HG03378 (cell line): ENCODE results near the gene NEK6.

Source experiments
- ATAC-seq: cut with Tn5 transposase; IDR thresholded peaks from one replicate; pipeline ENCODE4 v1.9.1; 2021; ENCODE audit warnings: mild to moderate bottlenecking, moderate library complexity; ENCODE audit not compliant: unreplicated experiment

The NEK6 gene

DNA sequence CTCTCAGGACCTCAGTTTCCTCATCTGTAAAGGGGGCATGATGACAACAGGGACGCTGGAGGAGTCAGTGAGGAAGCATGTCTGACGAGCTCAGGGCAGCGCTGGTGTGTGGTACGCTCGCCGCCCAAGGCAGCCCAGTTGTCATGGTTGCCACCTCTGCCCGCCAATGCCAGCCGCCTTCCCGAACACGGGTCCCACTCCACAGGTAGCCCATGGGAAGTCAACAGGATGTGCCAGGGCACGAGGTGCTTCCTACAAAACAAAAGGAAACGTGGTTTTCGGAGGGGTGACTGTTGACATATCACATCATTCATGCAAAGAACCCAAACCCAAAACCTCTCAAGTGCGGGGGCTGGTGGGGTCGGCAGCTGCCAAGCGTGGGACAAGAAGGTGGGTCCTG, 58.1 kb downstream of the NEK6 start:
- ATAC-seq, result no peak

DNA sequence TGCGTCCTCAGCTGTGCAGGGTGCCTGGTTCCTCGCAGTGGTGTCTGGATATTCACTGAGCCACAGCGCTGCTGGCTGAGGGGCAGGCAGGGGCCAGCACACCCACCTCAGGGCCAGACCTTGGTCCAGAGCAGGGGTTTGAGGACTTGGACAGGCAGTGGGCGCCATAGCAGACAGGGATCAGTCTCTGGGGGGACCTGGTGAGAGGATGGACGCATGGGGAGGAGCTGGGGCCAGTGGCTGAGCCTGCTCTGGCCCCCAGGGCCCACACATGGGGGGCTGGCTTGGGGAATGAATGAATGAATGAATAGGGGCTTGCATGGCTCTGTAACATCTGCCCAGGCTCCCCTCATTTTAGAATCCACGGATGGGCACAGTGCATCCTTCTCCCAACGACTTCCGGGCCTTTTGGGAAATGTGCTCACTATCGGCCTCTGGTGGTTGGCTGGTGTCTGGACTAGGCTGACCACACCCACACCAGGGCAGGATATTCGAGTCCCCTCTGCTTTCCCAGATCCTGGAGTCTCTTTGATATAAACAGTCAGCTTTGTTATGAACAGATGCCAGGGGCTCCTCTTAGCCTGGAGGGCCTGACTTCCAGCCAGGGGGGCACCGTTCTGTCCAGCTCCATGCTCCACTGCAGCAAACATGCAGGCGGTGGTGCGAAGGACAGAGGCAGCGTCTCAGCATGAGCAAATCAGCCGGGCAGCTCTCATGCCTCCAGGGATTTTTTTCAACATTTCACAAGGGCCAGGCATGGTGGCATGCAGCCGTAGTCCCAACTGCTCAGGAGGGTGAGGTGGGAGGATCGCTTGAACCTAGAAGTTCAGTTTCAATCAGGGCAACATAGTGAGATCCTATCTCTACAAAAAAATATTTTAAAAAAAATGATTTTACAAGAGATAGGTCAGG, 62.6 kb downstream of the NEK6 start:
- ATAC-seq, result no peak

DNA sequence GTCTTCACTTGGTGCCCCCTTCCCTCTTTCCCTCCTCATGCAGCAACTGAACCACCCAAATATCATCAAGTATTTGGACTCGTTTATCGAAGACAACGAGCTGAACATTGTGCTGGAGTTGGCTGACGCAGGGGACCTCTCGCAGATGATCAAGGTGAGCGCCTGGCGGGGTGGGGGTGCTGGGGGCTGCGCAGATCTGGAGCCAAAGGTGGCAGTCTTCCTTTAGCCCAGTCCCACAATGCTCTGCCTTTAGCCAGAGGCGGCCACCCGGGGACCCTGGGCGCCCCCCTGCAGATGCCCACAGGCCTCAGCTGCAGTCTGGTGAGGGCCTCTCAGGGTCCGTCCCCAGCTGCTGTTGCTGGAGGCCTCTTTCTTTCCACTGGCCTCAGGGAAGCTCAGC, 63.7 kb downstream of the NEK6 start:
- ATAC-seq, result no peak

DNA sequence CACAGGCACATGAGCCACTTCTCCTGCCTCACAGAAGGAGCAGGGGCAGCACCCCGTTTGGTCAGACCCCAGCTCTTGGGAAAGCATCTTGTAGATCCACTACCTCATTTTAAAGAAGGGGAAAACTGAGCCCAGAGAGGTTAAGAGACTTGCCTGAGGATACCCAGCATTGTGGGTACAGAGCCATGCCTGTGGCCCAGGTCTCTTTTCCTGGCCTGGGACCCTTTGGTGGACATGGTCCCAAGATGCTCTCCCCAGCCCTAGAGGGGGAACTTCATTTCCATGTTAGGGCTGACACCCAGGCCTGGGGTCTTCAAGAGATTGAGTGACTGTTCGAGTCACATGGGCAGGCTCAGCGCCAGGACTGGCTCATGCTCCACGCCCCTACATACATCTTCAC, 64.2 kb downstream of the NEK6 start:
- no peak for ATAC-seq

DNA sequence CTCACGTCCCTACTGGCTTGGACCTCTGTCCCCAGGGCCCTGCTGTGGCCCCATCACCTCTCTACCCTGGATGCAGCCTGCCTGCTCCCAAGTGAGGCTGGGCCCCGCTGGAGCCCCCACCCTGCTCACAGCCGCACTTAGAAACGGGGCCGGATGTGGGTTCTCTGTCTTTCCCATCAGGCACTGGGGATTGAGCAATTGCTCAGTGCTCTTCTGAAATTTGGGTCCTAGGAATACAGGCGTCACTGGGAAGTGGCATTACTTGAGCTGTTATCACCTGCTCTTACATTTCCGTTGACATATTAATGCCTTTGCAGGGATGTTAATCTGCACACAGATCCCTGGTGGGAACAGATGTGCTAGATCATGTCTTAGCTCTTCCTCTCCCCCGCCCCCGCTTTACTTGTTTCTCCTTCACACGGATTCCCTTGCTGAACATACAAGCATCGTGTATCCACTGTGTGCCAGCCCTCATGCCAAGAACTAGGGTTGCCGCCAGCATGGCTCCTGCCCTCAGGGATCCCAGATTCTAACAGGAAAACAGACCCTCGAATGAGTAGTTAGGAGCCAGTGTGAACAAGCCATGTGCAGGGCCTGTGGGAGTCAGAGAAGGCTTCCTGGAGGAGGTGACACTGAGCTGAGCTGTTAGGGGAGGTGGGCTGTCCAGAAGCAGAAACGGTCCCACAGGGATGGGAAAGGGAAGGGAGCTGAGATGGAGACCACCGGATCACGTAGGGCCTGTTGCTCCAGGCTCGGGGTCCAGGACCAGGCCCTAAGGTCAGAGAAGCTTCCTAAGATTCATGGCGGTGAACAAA, 65.1 kb downstream of the NEK6 start:
- no peak for ATAC-seq

DNA sequence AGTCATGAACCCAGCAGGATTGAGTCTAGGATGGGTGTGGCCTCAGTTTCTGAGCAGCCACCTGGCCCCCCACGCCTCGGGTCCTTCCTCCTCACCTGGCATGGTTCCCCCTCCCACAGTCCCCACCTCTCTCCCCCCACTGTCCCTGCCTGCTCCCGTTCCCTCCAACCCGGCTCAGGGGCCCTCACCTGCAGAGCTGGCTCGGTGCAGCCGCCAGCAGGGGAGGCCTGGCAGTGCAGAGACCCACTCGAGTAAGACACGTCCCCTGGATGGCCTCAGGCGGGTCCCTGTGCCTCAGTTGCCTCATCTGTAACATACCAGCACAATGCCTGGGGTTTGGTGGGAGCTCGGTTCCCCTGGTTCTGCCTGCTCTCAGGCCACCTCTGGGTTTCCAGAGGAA, 66.2 kb downstream of the NEK6 start:
- no peak for ATAC-seq

DNA sequence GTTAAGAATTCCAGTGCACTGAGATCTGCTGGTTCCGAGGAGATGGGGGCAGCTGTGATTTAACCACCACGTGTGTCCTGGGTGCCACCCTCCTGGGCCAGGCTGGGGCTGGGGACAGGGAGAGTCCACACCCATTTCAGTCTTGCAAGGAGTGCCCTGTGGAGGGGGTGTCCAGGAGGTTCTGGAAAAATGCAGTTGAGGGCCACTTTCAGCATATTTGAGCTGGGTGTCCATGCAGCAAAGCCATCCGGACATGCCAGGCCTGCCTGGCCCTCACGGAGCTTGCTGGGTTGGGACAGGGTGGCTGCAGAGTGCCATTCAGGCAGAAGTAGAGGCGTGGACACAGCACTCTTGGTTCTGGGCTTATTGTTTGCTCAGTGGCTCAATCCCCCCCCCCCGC, 68.1 kb downstream of the NEK6 start:
- ATAC-seq, result no peak

DNA sequence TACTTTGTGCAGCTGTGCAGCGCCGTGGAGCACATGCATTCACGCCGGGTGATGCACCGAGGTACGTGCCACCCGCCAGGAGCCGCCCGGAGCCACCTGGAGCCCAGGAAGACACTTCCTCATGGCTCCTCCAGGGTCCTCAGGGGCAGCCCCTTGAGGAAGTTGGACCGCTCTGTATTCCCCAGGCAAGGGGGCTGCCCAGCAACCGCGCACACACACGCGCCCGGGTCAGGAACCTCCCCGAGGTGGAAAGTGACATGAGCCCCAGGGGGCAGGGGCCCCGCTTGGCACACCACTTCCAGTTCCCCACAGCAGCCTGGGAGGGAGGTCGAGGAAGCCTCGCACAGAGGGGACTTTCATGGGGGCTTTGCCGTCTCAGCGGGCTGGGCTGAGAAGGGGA, 68.6 kb downstream of the NEK6 start:
- no peak for ATAC-seq

DNA sequence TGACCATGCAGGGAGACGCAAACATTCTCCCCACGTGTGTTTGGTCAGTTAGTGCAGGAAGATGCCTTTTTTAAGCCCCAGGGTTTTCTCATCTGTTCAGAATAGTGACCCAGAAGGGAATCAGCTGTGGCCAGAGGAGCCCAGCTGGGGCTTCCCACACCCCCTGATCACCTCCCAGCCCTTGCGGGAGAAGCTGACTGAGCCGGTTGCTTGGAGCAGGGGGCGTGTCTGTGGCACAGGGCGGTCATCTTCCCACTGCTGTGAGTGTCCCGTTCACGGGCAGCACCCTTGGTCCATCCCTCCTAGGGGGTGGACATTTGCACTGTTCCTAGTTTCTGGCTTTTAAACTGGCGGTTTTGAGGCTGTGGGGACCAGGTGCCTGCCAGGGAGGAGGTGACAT, 69.7 kb downstream of the NEK6 start:
- ATAC-seq, result no peak

DNA sequence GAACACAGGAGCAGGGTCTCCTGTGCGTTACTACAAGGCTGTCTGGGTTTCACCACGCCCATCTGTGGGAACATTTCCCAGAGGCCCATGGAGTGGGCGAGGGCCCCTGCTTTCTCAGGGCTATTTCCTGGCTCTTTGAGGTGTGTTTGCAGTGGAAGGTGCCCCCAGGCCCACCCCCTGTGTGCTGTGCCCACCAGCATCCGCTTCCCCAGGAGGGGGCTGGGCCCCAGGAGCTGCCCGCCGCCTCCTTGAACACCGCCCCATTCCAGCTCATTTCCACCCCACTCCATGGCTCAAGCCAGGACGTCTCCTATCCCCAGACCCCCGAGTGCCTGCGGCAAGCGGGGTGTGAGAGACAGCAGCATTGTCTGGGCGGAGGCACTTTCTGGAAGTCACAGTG, 70.5 kb downstream of the NEK6 start:
- no peak for ATAC-seq

DNA sequence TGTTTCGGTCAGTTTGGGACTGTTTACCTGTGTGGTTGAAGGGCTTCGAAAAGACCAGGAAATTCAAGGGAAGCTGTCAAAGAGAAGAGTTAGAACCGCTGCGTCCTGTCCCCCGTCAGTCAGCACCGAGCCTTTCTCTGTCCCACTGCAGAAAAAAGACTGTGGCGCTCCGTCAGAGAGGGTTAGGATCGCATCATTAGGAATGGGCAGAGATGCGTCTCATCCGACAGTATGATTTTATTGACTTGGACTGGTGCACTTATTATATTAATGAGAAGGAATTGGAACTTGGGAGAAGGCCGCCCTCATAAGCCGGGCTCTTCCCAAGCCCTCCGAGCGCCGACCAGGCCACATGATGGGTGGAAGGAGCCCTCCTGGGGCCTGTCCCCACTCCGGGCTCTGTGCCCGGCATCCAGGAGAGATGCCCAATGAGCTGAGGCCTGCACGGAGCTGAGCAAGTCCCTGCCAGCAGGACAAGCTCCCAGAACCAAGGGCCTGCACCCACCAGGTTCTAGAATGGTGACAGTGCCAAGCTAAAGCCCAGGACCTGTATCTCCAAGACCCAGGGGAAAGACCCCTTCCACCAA, 71.5 kb downstream of the NEK6 start:
- ATAC-seq, result no peak

DNA sequence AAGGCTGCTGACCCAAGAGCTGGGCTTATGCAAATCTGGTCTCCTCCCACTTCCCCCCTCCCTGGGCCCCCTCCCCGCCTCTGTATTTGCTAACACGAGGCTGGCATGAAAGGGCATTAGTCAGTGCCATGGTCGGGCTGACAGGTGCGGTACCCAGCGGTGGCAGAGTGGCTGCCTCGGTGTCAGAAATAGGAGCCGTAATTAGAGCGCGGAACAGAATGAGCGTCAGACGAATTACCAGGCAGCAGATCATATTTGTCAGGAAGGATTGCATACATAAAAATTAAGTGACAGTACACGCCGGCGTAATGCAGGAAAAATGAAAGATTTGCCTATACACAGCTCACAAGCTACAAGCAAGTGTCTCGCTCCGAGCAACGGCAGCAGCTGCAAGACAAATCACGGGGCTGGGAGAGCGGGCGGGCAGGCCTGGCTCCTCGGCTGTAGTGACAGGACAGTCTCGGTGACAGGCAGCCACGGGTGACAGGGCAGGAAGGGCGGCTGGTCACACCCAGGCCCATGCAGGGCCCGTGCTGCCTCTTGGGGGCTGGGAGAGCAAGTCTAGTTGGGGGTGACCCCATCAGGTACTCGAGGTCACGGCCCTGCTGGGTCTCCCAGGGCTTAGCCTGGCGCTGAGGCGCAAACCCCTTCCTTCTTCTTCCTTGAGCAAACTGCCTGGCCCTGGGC, 72.4 kb downstream of the NEK6 start:
- no peak for ATAC-seq

DNA sequence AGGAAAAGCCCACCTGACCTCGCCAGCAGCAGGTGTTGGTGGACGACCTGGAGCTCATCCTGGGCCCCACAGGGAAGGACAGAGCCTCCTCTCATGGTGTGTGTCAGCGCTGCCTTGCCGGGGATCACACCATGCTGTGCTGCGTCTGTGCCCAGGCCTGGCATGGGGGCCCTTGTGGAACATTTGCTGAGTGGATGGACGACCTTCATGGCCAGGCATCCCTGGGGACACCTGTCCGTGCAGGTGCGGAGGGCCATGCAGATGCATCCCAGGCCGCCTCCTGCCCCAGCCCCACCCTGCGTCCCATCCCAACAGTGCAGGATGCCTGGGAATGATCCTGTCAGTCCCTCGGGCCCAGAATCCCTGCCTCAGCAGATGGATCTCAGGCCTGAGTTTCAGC, 73.8 kb downstream of the NEK6 start:
- no peak for ATAC-seq

DNA sequence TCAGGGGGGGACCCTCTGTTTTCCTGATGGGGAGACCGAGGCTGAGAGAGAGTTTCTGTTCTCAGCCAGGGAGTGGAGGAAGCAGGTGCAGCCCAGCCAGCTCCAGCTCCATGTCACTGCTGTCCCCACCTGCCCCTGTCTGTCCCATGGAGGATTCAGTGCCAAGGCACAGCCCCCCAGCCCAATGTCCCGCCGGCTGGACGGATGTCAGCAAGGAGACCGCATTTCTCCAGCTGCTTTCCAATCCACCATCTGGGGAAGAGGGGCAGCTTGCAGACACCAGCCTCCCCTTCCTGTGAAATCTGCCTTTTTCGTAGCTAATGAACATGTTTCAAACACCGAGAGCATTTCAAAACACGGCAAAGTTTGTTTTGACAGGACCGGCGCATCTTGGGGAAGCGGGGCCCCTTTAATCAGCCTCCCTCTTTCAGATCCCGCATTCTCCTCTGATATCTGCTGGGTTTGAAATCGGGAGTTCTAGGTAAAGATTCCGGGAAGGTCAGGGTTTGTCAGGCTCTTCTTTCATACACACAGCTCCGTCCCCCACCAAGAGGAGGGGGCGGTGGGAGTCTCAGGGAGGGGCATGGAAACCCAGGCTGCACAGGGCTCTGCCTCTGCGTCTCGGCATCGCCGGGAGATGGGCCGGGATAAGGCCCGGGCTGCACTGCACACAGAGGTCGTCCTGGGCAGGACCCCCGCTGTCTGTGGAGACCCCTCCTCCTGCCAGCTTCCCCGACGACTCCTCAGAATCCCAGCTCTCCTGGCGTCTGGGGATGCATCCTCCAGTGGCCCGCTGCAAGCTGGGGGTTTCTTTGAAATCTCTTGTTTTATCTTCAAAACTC, 74.8 kb downstream of the NEK6 start:
- no peak for ATAC-seq

DNA sequence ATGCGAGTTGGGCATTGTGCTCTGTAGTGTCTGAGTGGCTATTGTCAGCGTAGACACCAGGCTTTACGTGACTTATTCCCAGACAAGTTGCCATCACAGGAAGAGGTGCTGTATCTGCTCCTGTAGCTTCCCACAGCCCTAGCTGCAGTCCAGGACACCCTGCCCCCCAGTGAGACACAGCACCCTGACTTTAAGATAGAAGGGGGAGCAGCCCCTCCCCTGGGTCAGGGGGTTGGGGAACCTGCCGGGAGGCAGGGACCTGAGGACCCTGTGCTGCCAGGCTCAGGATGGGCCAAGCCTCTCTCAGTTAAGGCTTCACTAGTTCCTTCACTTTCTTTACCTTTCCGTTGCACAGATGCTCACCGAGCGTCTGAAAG, 75.4 kb downstream of the NEK6 start:
- no peak for ATAC-seq

DNA sequence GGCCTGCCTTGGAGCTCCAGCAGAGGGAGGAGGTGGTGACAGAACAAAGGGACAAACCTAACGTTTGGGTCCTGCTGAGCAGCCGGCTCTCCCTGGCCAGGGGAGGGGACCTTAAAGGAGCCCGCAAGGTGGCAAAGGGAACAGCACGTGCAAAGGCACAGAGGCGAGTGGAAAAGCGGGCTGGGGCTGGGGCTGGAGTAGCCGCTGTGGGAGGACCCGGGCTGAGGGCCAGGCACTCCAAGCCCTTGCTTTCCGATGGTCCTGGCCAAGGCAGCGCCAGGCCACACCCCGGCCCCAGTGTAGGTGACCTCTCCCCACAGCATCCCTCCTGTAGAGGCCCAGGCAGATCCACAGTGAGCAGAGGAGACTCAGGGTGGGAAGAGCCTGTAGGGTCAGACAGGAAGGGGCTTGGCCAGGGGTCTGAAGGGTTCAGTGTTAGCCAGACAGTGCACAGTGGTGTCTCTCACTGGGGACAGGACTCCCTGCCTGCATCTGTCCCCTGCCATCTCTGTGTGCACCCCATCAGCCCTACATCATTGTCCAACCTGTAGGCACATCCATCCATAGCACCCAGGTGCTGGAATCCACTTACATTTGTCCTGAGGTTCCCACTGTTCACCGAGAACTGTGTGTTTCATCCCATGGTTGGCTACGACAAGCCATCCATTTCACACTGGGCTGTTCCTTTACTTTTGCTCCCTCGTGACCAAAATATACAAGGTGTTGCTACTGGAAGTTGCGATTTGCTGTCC, 77.0 kb downstream of the NEK6 start:
- no peak for ATAC-seq

DNA sequence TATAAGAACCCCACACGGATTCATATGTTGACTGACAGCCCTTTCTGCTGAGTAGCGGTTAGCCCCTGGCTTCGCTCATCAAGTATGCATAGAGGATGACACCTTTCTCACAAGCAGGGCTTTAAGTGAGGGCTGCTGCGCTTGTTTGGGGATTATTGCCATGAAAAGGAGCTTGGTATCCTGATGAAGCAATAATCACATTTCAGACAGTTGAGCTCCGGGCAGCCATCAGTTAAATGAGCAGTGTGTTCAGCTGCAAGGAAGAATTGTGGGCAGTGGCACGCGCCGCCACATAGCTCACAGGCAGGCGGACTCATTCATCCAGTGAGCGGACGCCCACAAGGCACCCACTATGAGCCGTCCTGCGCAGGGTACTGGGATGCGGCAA, 77.6 kb downstream of the NEK6 start:
- no peak for ATAC-seq

DNA sequence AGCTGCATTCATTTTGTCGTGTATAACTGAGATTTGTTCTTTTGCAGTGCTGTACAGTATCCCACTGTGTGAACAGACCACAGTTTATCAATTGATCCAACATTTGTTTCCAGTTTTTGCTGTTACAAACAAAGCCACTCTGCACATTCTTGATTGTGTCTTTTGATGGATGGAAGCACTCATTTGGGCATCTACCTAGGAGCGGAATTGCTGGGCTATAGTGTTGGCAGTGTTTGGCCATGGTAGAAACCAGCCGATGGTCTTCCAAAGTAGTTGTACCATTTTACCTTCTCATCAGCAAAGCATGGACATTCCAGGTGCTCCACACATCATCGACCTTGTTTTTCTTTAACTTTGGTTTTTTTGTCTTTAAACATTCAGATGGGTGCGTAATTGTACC, 79.8 kb downstream of the NEK6 start:
- no peak for ATAC-seq

DNA sequence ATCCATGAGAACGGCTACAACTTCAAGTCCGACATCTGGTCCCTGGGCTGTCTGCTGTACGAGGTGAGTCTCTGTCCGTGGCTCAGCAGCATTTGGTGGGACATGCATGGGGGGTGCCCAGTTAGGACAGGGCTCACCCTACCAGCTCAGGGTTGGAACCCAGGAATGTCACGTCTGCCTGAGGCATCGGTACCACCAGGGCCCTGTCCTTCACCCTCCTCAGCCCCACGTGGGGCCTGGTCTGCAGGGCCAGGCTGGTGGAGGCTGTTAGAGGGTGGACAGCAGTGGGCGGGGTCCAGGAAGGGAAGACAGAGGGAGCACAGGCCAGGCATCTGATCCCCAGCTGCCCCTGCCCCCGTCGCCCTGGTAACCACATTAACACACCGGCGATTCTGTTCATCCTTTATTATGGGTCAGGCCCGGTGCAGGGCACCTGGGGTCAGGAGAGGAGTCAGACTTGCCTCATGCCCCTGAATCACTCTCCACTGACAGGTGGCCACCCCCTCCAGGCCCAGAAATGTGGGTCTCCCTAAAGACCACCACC, 81.9 kb downstream of the NEK6 start:
- ATAC-seq, result no peak
